Measurements from ENCODE around the gene MDGA2. TPM values are rescaled to one million over a fixed set of nuclear protein-coding genes. Genes with fewer than 3 reads are reported as not detected.

Gene MDGA2
- polyA plus RNA-seq, 3 donors = 0.06 TPM; not detected in 2

DNA sequence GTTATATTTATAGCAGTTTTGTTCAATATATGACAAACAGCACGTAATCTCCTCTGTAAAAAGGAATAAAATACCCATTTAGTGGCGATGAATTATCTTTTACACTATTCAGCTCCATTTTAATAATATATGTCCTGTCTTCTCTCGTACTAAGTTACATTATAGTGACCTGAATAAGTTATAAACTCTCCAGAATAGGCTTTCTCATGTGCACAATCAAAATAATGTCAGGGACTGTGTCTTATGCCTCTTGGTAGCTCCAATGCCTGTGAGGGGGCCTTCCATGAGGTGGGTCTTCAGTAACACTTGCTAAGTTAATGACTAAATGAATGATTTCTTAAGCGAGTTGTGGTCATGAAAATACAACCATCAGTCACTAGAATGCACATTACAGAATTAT lies 150.9 kb downstream of the MDGA2 start:
- no peak overlapping the region for H3K27ac ChIP-seq (ENCODE audit: low read depth, low read length)
- 63 to 78% (median 75%) methylated on average over 4 of the region's 4 CpGs for WGBS, 3 donors

DNA sequence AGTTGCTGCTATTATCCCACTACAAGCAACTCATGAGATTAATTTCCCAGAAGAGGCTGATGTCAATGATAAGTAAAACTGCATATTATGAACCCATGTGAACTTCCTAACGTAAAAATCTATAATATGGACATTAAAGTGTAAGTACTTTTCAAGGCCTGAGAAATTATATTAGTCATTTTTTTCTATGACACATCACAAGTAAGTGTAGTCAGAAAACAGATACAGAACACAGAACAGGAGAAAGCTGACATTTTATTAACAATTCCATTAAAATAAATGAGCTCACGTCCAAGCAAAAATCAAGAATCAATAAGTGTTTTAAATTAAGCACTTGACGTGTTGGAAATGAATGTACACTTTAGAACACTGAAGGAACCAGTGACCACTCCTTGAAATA lies 155.0 kb downstream of the MDGA2 start:
- 39 to 80% (median 73%) methylated on average over 3 of the region's 3 CpGs for WGBS, 3 donors

DNA sequence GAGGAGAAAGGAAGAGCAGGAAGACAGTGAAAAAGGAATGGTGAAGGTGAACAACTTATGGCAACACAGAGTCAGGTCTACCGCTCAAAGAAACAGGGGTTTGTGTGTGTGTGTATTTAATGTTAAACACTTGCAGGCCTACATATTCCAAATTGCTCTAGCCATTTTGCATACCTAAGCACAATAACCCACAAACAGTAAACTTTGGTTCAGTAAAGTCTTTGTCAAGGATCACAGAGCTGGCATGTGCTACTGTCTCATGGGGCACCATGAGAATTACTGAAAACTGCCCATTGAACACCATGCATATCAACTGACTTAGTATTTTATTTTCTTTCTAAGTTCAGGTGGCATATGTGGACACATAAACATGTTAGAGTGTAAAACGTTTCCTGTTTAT lies 163.6 kb downstream of the MDGA2 start:
- WGBS, 3 donors = 63 to 84% (median 75%) methylated on average over 2 of the region's 2 CpGs
- no peak overlapping the region for H3K27ac ChIP-seq (ENCODE audit: low read depth, low read length)

More for the DNA sequence above, 155.0 kb downstream of the MDGA2 start:
- no peak overlapping the region for H3K27ac ChIP-seq (ENCODE audit: low read depth, low read length)

DNA sequence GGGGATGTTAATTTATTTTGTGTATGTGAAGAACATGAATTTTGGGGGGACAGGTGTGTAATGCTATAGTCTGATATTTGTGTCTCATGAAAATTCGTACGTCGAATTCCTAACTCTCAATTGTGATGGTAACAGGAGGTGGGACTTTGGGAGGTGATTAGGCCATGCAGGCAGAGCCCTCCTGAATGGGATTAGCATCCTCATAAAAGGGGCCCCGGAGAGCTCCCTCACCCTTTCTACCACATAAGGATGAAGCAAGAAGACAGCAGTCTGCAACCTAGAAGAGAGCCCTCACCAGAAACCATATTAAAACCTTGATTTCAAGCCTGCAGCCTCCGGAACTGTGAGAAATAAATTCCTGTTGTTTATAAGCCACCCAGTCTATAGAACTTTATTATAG lies 165.4 kb downstream of the MDGA2 start:
- H3K27ac ChIP-seq (ENCODE audit: low read depth, low read length) = no peak overlapping the region
- 67 to 84% (median 82%) methylated on average over 5 of the region's 5 CpGs for WGBS, 3 donors

DNA sequence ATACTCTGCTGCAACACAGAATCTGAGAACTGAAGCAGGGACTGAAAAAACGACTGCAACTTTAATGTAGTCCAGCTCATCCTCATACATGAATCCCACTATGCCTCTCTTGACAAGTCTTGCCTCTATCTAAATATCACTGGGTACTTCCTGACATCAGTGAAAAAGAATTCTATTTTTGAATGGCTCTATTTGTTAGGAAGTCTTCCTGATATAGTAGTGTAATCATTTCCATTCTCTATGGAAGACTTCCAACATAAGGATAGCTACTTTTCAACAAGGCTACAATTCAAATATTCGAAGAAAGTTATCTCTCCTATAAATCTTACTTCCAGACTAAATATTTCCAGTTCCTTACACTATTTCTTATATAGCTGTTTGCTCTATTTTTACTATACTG lies 167.5 kb downstream of the MDGA2 start:
- 35 to 52% (median 43%) methylated on average over 2 of the region's 2 CpGs for WGBS, 3 donors
- H3K27ac ChIP-seq (ENCODE audit: low read depth, low read length) = no peak overlapping the region

DNA sequence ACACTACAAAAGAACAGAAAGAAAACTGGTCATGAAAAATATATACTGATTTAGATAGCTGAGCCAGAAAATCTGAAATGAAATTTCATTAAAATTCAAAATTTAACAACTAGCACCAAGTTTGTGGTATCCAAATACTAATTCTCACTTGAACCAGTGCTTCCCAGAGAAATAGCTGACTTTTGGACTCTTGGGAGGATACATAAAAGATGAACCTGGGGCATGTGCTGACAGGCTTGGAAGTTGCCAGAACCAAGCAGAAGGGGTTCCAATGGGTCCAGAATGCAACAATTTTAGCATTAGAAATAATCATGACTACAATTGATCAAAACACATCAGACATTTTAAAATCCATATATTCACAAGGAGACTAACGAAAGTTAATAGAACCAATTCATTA lies 175.0 kb downstream of the MDGA2 start:
- no peak overlapping the region for H3K27ac ChIP-seq (ENCODE audit: low read depth, low read length)
- 75 to 82% (median 80%) methylated on average over 1 of the region's 1 CpG for WGBS, 3 donors

DNA sequence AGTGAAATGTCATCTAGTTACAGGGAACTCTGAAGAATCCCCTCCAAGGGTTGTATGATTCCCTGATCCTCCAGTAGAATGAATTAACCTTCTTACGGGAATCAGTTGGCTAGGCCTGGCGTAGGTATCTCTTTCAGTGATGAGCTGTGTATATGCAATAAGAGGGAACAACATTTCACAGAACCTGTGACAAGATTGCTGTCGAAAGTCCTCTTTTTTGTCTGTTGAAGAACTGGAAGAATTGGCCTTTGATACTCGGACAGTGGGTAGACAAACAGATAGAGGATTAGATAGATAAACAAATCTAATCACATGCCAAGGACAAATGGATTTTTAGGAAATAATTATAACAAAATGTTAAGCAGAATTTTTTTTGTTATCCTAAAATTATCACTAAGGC lies 184.6 kb downstream of the MDGA2 start:
- WGBS, 3 donors = 57 to 88% (median 86%) methylated on average over 4 of the region's 4 CpGs
- no peak overlapping the region for H3K27ac ChIP-seq (ENCODE audit: low read depth, low read length)

DNA sequence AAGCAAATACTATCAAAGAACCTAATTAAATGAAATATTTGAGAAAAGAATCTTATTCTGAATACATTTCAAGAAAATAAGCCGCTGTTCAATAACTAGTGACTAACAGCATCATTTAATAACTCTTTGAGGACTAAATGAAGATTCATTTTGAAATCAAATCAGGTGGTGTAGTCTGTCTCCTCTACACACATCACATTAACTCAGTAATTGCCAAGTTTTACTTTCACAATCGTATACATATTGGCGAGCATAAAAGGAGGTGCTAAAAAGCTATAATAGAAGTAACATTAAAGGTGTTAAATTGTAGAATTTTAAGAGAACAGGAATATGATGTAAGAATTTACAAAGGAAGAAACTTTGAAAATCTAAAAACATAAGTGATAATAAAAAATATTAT lies 185.1 kb downstream of the MDGA2 start:
- 37 to 49% (median 47%) methylated on average over 3 of the region's 3 CpGs for WGBS, 3 donors
- H3K27ac ChIP-seq (ENCODE audit: low read depth, low read length) = no peak overlapping the region

DNA sequence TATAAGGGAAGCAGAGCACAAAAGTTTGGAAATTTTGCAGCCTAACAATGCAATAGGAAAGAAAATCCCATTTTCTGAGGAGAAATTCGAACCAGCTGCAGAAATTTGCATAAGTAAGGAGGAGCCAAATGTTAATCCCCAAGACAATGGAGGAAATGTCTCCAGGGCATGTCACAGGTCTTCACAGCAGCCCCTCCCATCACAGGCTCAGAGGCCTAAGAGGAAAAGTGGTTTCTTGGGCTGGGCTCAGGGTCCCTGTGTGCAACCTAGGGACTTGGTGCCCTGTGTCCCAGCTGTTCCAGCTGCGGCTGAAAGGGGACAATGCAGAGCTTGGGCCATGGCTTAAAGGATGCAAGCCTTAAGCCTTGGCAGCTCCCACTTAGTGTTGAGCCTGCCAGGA lies 190.0 kb downstream of the MDGA2 start:
- 50 to 74% (median 69%) methylated on average over 2 of the region's 2 CpGs for WGBS, 3 donors
- H3K27ac ChIP-seq (ENCODE audit: low read depth, low read length) = no peak overlapping the region

DNA sequence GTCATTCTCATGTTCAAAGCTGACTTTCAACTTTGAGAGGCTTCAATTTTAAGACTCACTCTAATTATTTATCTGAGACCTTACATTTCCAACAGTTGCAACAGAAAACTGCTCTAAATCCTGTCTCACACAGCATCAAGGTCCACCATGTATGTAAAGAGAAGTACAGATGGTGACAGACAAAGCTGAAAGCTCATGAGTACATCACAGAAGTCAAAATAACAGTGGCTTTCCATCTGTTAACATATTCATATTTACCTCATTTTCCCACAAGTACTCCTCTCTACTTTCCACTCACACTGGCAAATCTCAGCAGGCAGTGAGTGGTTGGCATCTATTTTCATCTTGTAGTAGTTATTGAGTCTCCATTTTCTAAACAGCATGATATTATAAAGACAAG lies 192.0 kb downstream of the MDGA2 start:
- H3K27ac ChIP-seq (ENCODE audit: low read depth, low read length) = no peak overlapping the region

DNA sequence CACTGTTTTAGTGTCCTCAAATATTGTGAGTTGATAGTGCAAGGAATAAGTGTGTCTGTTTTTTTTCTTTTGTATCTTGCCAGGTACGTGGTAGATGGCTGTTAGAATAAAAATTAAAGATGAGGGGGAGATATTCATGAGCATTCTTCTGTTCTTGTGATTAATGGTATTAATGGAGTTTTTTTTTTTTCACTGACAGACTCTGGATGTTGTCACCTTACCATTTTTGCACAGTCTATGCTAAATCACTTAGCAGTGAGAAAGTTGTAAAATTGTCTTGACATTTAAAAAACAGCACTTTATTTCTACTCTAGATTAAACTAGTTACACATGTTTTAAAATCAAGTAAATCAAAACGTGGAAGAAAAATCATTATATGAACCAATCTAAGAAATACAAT lies 204.3 kb downstream of the MDGA2 start:
- 33 to 47% (median 43%) methylated on average over 2 of the region's 2 CpGs for WGBS, 3 donors
- H3K27ac ChIP-seq (ENCODE audit: low read depth, low read length) = no peak overlapping the region

DNA sequence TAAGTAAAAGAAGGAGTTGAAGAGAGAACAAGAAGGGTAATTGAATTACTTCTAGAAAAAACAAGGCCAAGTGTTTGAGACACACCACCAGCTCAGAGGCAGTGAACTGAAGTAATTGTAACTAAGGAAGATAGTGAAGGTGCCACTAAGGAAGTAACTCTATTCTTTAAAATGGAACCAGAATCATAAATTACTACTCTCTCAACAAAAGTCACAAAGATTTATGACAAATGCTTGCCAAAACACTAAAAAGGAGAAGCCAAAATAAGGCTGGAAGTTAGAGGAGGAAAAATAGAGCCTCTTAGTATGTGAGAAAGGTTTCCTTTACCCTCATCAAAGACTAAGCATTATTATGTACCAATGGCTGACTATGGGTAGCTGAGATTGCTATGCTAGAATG lies 208.5 kb downstream of the MDGA2 start:
- H3K27ac ChIP-seq (ENCODE audit: low read depth, low read length) = no peak overlapping the region

DNA sequence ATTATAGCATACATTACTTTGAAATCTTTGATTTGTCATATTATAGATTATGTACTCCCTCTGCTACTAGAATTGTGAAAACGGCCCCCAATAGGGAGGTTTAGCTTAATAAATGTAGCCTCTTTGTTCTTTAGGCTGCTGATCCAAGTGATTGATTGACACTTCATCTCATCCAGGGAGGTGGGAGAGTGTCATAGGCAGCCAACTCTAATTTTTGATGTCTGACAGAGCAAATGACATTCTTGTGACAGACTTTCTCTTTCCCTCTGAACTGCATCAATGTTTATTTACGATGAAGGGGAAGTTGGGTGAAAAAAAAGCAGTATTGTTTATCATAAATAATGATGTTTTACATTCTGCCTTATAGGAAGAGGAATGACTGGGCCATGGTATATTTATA lies 221.4 kb downstream of the MDGA2 start:
- no peak overlapping the region for H3K27ac ChIP-seq (ENCODE audit: low read depth, low read length)
- WGBS, 3 donors = 44 to 67% (median 65%) methylated on average over 2 of the region's 2 CpGs

DNA sequence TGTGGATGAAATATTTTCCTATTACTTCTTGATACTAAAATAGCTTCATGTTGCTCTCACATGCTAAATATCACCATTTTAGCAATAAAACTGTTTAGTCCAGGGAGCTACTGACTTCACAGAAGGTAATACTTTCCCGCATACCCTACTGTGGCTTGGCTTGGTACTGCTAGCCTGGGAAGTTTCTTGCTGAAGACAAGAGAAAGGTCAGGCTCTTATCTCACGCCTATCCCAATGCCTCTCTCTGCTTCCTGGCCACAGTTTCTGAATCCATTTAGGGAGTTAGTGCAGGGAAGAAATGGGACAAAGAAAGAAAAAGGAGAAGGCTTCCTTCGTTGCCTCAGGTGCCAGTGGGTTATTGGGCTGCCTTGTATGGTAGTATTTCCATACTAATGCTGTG lies 228.3 kb downstream of the MDGA2 start:
- no peak overlapping the region for H3K27ac ChIP-seq (ENCODE audit: low read depth, low read length)
- 42 to 92% (median 71%) methylated on average over 3 of the region's 3 CpGs for WGBS, 3 donors

DNA sequence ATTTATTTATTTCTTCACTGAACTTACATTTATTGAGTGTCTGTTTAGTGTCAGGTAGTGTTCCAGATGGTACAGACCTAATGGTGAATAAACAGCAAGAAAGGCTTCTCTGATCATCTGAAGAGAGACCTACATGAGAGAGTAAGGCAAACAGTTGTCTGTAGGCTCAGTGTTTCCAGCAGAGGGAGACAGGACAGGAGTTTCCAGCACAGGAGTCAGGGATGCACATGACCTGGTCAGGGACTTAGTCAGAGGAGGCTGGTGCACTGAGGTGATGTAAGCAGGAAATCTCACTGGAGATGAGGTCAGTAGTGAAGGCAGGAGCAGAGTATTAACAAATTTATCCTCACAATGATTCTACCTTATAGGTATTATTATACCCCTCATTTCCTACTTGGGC lies 233.2 kb downstream of the MDGA2 start:
- H3K27ac ChIP-seq (ENCODE audit: low read depth, low read length) = no peak overlapping the region

DNA sequence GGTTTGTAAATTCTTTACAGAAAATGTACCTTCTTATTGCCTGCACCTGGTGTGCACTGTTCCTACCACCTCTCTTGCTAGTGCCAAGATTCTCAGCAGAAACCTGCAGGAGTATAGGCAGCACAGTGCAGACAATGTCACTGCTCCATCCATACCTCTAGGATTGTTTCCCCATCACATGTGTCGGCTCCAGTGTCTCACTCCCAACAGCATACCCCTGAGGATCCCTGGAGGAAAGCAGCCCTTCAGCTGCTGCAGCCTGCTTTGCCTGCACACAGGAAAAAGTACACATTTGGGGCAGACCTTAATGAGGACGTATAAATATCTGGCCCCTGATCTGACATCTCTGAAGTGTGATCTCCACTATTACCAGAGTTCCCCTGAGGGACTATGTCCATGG lies 235.5 kb downstream of the MDGA2 start:
- no peak overlapping the region for H3K27ac ChIP-seq (ENCODE audit: low read depth, low read length)
- WGBS, 3 donors = 40 to 66% (median 54%) methylated on average over 2 of the region's 2 CpGs

DNA sequence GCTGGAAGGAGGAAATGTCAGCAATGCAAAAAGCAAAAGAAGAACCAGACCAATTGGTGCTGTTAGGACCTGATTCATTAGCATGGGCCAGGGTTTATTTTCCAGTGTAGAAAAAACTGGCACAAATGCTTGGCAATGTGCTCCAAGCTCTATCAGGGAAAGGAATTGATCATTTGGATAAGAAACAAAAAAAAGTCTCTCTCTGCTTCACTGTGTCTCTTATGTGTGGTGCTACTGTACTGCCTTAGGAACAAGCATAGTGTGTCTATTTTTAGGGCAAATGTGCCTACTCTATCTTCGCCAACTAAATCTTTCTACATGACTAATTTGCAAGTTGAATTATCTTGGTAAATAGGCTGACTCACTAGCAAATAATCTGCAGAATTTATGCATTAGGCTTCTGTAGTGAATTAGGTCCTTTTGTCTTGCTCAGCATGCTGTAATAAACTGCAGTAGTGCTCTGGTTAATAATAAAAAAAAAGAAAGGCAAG lies 236.7 kb downstream of the MDGA2 start:
- H3K27ac ChIP-seq (ENCODE audit: low read depth, low read length) = no peak overlapping the region
- 28 to 57% (median 49%) methylated on average over 1 of the region's 1 CpG for WGBS, 3 donors

DNA sequence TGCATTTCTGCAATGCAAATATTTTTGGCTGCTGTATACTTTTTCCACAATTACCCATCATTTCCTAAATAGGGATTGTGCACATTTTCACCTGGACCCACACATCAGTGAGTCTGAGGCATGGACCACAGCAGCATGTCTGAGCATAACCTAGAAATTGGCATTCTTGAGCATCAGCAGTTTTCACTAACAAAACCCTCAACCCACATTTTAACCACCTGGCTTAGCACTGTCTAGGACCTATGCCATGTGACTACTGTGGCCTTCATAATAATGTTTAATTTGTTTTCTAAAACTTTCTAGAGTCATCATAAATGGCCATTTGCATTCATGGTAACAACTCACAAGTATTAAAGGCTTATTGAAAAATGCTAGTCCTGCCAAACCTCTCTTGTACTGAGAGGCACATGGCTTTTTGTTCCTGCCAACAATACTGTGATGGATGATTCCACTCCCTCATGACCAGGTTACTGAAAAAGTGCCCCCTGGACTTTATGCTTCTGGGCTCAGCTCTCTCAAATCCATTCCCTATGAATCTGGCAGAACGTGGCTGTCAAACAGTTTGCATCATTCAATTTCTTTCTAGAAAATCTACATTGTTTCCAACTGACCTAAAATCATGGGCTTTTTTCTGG lies 240.0 kb downstream of the MDGA2 start:
- 30 to 52% (median 42%) methylated on average over 1 of the region's 1 CpG for WGBS, 3 donors
- H3K27ac ChIP-seq (ENCODE audit: low read depth, low read length) = no peak overlapping the region

DNA sequence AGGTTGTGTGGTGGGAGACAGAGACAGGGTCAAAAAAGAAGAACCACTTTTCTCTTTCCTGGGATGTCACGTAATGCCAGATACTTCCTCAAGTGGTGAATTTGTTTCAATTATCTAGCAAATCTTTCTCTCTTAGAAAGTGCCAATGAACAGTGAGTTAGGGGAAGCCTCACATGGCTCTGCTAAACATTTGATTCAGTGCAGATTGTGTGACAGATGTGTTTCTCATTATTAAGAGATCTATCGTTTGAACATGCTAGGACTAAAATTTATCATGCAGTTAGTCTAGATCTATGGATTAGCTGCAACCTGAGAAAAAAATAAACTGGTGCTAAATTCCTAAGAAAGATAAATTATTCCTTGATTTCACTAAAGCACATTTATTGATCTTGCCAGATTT lies 247.8 kb downstream of the MDGA2 start:
- 27 to 61% (median 60%) methylated on average over 2 of the region's 2 CpGs for WGBS, 3 donors
- H3K27ac ChIP-seq (ENCODE audit: low read depth, low read length) = no peak overlapping the region

DNA sequence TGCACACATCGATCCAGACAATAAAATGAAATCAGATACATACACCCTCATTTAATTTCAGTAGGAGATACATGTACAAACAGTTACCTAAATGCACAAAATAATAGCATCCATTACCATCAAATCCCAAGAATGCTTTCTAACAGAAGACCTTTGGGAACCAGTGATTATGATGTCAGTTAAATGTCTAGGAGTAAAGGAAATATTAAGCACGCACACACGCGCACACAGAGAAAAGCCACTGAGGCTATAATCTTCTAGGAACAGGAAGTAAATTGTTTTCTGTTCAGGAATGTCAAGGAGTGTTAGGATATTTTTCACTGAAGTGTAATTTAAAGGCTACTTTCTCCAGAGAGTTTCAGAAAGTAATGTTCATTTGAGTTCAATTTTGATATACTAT lies 250.1 kb downstream of the MDGA2 start:
- WGBS, 3 donors = 59 to 73% (median 62%) methylated on average over 4 of the region's 4 CpGs
- H3K27ac ChIP-seq (ENCODE audit: low read depth, low read length) = no peak overlapping the region

DNA sequence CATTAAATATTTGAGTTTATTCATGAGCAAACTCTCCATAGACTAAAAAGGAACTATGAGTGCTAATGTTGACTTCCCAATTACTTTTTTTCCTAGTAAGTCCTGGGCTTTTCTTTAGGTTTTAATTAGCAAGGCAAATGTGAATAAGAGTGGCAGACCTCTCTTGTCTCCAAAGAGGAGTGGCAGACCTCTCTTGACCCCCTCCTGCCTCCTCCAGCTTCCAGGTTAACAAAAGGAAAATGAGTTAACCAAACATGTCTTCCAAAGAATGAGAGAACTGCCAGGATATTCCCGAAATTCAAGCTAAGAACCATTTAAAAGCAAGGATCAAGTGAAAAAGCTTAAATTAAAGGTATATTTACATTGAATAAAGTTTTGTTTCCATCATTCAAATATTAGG lies 253.2 kb downstream of the MDGA2 start:
- no peak overlapping the region for H3K27ac ChIP-seq (ENCODE audit: low read depth, low read length)
- 33 to 75% (median 61%) methylated on average over 1 of the region's 1 CpG for WGBS, 3 donors

Data from adipose tissue (tissue), 3 donors.